ENCODE results near the gene SUMO3.

The SUMO3 gene

DNA sequence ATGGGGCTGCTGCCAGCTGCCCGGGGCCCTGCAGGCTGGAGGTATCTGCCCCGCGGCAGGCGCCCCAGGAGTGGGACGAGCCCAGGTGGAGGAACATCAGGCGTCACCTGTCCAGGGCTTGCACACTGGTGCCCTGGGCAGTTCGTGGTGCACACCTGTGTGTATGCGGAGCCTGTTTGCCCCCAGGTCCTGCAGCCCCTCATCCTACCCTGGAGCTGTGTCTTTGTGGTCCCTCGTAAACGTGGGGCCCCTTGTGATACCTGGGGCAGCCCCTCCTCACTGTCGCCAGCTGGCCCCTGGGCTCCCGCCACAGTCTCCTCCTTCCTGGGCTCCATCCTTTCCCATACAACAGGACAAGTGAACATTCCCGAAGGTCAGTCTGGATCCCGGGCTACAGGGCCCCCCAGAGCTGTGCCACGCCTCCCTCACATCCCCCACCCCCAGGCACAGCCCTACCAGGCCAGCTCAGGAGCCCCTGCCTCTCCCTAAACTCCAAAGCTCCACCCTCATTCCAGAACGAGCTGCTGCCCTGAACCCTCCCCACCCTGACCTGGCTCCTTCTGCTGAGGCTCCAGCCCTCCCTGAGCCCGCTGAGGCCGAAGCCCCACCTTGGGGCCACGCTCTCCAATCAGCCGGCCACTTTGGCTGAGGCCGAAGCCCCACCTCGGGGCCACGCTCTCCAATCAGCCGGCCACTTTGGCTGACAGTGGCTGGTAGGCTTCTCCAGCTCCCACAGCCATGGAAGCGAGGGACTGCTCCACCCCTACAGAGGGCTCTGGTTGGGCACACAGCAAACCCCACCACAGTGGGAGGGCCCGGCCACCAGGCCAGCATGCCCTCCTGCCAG is 58.9 kb downstream of the SUMO3 start:
- DNase-seq: no peak

DNA sequence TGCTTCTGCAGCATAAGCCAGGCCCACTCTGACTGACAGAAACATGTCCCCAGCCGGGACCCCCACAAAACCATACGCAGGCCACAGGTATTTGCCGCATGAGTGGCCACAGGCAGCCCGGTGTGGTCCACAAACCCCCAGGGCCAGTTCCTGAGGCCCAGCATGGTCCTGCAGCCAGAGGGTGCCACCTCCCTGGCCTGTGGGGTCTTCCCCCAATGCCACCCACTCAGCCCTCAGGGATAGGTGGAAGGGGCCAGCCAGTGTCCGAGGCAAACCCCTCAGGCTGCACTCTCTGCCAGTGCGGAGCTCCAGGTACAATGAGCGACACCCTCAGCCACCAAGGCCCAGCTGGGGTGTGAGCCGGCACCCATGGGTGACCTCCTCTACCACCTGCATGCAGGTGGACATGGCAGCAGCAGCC is 59.7 kb downstream of the SUMO3 start:
- no peak for DNase-seq

DNA sequence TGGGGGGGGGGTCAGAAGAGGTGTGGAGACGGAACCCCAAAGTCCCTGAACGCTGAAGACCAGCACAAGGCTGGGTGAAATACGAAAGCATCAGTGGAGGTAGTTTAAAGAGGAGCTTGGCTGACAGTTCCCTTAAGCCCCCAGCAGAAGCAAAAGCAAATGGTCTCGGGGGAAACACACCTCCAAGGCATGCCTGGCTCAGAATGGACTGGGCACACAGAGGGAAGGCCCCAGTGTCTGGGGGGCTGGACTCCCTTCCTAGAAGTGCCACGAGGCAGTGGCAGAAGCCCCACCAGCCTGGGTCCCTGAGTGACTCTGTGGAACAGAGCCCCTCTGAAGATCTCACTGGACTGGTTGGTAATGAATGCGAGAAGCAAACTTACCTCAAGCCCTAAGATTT is 60.1 kb downstream of the SUMO3 start:
- DNase-seq: no peak

DNA sequence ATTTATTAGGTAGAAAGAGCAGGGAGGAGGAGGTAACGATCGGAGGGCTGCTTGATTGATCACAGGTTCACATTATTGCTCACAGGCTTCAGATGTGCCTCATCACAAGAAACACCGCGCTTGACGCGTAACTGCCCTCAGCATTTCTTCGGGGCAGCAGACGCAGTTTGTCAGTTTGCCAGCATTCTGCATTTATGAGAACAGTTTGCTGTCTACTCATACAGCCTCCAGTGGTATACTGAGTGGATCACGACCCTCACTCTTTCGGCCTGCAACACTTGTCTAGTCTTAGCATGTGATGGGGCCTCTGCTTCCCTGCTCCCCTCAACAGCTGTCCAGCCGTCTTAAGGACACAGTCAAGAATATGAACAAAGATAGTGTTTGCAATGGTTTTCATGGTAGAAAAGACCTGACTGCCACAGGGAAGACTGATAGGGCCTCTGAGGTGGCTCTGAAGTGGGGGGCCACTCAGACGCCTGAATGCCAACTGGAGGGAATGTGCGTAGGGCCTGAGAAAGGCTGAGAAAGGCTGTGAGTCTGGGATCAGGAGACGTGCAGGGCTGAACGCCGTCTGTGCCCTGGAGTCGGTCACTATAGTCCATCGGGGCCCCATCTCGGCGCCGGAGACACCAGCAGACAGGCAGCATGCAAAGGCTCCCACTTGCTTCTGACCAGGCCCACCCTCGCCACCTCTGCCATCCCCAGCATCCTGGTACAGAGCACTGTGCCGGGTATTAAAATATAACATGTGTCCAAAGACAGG is 61.3 kb downstream of the SUMO3 start:
- DNase-seq: no peak
